Nephron (organoid): Measurements from ENCODE around the gene APBA1.
"Not testable (repeated sequence)": the region's sequence is repeated elsewhere in the genome, so short reads cannot be mapped to it uniquely, and the experiment has no call there.

Source experiments
- H3K27ac Mint-ChIP-seq, 3 experiments: 2 replicates each; pipeline ENCODE4 v1.8.0; 2020; ENCODE audit warnings: mixed read lengths in 3 of 3, mild to moderate bottlenecking in 2 of 3, moderate library complexity in 1 of 3
- H3K27me3 Mint-ChIP-seq: 2 replicates; pipeline ENCODE4 v1.8.0; 2021; ENCODE audit warnings: low read depth, mild to moderate bottlenecking, moderate library complexity, mixed read lengths
- H3K36me3 Mint-ChIP-seq: 2 replicates; pipeline ENCODE4 v1.8.0; 2020; ENCODE audit warnings: low read depth, mixed read lengths
- H3K4me1 Mint-ChIP-seq: 2 replicates; pipeline ENCODE4 v1.8.0; 2020; ENCODE audit warnings: mixed read lengths
- H3K4me3 Mint-ChIP-seq, 3 experiments: 2 replicates each; pipeline ENCODE4 v1.8.0; 2020; ENCODE audit warnings: mild to moderate bottlenecking in 3 of 3, mixed read lengths in 3 of 3, moderate library complexity in 2 of 3
- H3K9me3 Mint-ChIP-seq: 2 replicates; pipeline ENCODE4 v1.8.0; 2020; ENCODE audit warnings: mixed read lengths
- TF ChIP-seq, protein P1 (sequence below), 3 experiments: fragments of 200-600 bp; sonication (generic); IDR thresholded peaks; one replicate each; pipeline ENCODE4 v1.5.0; 2021; ENCODE audit warnings: antibody characterized with exemption in 3 of 3; ENCODE audit not compliant: unreplicated experiment in 3 of 3

APBA1 gene

DNA sequence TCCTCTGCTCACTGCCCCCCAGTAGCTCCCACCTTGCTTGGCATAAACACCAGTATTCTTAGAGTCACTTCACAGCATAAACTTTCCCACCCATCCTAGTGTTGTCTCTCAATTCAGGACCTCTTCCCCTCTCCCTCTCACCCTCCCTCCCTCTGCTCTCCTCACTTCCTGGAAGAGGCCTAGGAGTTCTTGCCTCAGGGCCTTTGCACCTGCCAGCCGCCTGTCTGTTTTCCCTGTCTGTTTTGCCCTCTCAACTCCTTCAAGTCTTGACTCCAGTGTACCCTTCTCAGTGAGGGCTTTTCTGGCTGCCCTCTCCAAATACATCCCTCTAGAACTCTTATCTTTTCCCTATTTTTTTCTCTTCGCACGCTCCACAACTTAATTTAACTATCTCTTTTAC lies 260.9 kb downstream of the APBA1 start:
- H3K9me3 Mint-ChIP-seq = no peaks in the 10 kb centered on the region
- no peaks in the 10 kb centered on the region for H3K4me1 Mint-ChIP-seq

DNA sequence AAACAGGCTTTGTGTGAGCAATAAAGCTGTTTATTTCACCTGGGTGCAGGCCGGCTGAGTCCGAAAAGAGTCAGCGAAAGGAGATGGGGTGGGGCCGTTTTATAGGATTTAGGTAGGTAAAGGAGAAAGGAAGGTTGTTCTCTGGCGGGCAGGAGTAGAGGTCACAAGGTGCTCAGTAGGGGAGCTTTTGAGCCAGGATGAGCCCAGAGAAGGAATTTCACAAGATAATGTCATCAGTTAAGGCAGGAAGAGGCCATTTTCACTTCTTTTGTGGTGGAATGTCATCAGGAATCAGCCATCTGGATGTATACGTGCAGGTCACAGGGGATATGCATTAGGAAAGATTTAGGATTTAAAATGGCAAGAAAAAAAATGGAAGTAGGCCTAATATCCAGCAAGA lies 262.2 kb downstream of the APBA1 start:
- H3K4me3 Mint-ChIP-seq, H3K4me1 Mint-ChIP-seq, H3K9me3 Mint-ChIP-seq, H3K36me3 Mint-ChIP-seq, H3K27ac Mint-ChIP-seq: not testable (repeated sequence)
- peaks cover 11% of the 10 kb centered on the region for H3K27me3 Mint-ChIP-seq

More for the DNA sequence above, 260.9 kb downstream of the APBA1 start:
- Mint-ChIP-seq H3K27me3 (peaks cover 11% of the 10 kb centered on the region), H3K36me3 (no peaks in the 10 kb centered on the region), H3K27ac (no peak overlapping the region), H3K4me3 (no peak overlapping the region)
- TF ChIP-seq, protein P1, sequence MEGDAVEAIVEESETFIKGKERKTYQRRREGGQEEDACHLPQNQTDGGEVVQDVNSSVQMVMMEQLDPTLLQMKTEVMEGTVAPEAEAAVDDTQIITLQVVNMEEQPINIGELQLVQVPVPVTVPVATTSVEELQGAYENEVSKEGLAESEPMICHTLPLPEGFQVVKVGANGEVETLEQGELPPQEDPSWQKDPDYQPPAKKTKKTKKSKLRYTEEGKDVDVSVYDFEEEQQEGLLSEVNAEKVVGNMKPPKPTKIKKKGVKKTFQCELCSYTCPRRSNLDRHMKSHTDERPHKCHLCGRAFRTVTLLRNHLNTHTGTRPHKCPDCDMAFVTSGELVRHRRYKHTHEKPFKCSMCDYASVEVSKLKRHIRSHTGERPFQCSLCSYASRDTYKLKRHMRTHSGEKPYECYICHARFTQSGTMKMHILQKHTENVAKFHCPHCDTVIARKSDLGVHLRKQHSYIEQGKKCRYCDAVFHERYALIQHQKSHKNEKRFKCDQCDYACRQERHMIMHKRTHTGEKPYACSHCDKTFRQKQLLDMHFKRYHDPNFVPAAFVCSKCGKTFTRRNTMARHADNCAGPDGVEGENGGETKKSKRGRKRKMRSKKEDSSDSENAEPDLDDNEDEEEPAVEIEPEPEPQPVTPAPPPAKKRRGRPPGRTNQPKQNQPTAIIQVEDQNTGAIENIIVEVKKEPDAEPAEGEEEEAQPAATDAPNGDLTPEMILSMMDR (IDR thresholded peaks at IDR 0.05; ENCODE audit: unreplicated experiment in 3 of 3) = no peak

DNA sequence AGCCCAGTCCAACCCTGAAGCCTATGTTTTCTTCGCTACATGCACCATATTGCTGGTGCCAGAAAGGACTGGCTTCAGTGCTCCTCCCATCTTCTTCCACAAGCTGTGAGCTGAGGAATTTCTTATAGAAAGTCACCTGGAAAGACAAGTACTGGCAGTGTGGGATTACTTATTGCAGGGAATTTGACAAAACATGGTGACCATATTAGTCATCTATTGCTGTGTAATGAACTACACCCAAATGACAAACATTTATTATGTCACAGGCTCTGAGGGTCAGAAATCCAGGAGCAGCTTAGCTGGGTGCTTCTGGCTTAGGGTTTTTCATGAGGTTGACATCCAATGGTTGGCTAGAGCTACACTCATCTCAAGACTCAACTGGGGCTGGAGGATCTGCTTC lies 271.7 kb downstream of the APBA1 start:
- H3K9me3 Mint-ChIP-seq = peaks cover 4% of the 10 kb centered on the region
- H3K27ac Mint-ChIP-seq = no peak overlapping the region
- no peaks in the 10 kb centered on the region for H3K36me3 Mint-ChIP-seq
- peaks cover 6% of the 10 kb centered on the region for H3K27me3 Mint-ChIP-seq
- no peaks in the 10 kb centered on the region for H3K4me1 Mint-ChIP-seq
- no peak overlapping the region for H3K4me3 Mint-ChIP-seq
- TF ChIP-seq, protein P1 (IDR thresholded peaks at IDR 0.05; ENCODE audit: unreplicated experiment in 3 of 3) = no peak

DNA sequence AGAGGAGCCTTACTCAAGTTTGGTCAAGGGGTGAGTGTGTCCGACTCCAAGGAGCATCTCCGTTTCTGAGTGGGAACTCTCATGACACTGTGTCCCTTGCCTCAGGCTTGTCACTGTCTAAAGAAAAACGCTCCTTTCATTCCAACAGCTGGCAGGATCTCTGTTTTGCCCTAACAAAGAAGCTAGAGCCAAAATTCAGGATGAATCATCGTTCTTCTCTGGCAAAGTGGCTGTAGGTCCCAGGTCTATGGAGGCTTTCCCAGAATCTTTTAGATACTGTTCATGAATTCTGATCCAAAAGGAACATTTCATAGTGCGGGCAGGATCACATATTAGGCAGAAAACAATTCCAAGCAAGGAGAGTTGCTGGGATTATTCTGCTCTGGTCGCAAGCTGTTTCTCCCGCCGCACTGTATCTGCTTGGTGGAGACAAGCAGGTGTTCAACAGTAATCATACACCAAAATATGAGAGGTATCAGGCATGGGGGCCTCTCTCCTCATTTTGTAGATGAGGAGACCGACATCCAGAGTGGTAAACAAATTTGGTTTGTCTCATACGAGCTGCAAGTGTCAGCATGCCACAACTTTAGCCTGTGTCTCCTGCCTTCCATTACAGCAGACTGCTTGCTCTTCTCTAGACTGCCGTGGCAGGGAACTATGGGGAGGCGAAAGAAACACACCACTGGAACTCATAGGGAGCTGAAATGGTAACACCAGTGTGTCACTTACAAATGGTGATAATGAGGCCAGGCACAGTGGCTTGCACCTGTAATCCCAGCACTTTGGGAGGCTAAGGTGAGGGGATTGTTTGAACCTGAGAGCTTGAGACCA lies 274.6 kb downstream of the APBA1 start:
- no peaks in the 10 kb centered on the region for H3K36me3 Mint-ChIP-seq
- no peak overlapping the region for H3K27ac Mint-ChIP-seq
- H3K27me3 Mint-ChIP-seq = peaks cover 7% of the 10 kb centered on the region
- TF ChIP-seq, protein P1 (IDR thresholded peaks at IDR 0.05; ENCODE audit: unreplicated experiment in 3 of 3) = no peak
- H3K4me1 Mint-ChIP-seq = peaks cover 2% of the 10 kb centered on the region
- no peak overlapping the region for H3K4me3 Mint-ChIP-seq
- peaks cover 4% of the 10 kb centered on the region for H3K9me3 Mint-ChIP-seq

DNA sequence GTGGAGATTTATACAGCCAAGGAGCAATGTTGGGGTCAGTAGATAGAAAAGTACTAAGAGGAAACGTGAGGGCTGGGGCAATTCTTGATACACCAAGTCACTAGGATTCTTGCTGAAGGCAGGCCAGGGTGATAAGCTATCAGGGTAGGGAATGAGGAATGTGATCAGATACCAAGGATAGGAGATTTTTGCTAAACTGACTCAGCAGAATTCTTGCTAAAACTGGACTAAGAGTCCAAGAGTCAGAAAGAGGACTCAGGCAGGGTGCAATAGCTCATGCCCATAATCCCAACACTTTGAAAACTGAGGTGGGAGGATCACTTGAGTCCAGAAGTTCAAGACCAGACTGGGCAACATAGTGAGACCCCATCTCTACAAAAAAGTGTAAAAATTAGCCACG lies 275.4 kb downstream of the APBA1 start:
- Mint-ChIP-seq H3K4me3 (no peak overlapping the region), H3K9me3 (peaks cover 3% of the 10 kb centered on the region), H3K27me3 (peaks cover 9% of the 10 kb centered on the region), H3K36me3 (no peaks in the 10 kb centered on the region), H3K27ac (no peak overlapping the region), H3K4me1 (peaks cover 11% of the 10 kb centered on the region)
- TF ChIP-seq, protein P1 (IDR thresholded peaks at IDR 0.05; ENCODE audit: unreplicated experiment in 3 of 3) = no peak

DNA sequence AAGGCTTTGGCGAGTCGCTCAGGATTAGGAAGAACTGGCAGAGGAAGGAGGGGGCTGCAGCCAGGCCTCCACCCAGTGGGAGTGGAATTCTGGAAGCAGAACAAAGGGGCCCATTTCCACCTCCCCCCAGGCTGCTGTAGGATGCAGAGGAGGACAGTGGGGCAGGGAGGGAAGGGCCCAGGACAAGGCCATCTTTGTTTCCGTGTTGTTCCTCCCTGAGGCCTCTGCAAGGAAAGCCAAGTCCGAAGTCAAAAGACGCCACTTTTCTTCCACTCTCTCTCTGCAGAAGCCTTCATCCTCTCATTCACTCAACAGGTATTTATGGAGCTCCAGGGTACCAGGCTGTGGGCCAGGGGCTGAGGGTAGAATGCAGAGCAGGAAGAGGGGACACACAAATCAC lies 276.5 kb downstream of the APBA1 start:
- Mint-ChIP-seq H3K4me1 (peaks cover 12% of the 10 kb centered on the region), H3K27ac (no peak overlapping the region), H3K4me3 (no peak overlapping the region), H3K27me3 (peaks cover 7% of the 10 kb centered on the region), H3K9me3 (peaks cover 2% of the 10 kb centered on the region), H3K36me3 (no peaks in the 10 kb centered on the region)
- TF ChIP-seq, protein P1 (IDR thresholded peaks at IDR 0.05; ENCODE audit: unreplicated experiment in 3 of 3) = no peak
